Lung microvascular endothelial cell (primary cell): ENCODE results near the gene ID3. TPM values are rescaled to one million over a fixed set of nuclear protein-coding genes. Genes with fewer than 3 reads are reported as not detected.

Source experiments
- DNase-seq, 2 donors: peaks; one replicate each; pipeline versions ENCODE4 v3.0.0 to v3.0.0-alpha.2; 2010; ENCODE audit warnings: low read depth in 2 of 2
- total RNA-seq: library from RNA; depleted of rRNA; stranded (reverse); fragments of >200 nt; gene quantifications from 2 replicates; pipeline ENCODE4 v1.2.1, GENCODE V29; 2014

The ID3 gene
- total RNA-seq, 1 donor from 2014 or later, result 479 TPM

GRCh38 chr1:23566304-23566703 is 7.0 kb upstream of the ID3 start:
- DNase-seq, result peak in 1 of 2 donors; percentile 21

GRCh38 chr1:23565776-23566175 is 6.5 kb upstream of the ID3 start:
- DNase-seq, result no peak

GRCh38 chr1:23564529-23565122 is 5.3 kb upstream of the ID3 start:
- DNase-seq, result no peak

- no peak for DNase-seq
Measured at GRCh38 chr1:23563755-23564374, 4.6 kb upstream of the ID3 start.

- peak in 1 of 2 donors; percentile 21 for DNase-seq
Measured at GRCh38 chr1:23563003-23563402, 3.7 kb upstream of the ID3 start.

- DNase-seq, result peak; percentile 100
Measured at GRCh38 chr1:23562137-23562876, 3.0 kb upstream of the ID3 start.

- DNase-seq, result peak; percentile 23 to 50
Measured at GRCh38 chr1:23561813-23562100, 2.5 kb upstream of the ID3 start.

GRCh38 chr1:23561076-23561812 is 1.9 kb upstream of the ID3 start:
- DNase-seq, result peak in 1 of 2 donors; percentile 27

- DNase-seq, result peak; percentile 36 to 38
Measured at GRCh38 chr1:23559985-23560741, 862 bp upstream of the ID3 start.

GRCh38 chr1:23558872-23559135 is 497 bp downstream of the ID3 start:
- DNase-seq, result no peak

GRCh38 chr1:23558140-23558871 is 995 bp downstream of the ID3 start:
- peak; percentile 70 to 74 for DNase-seq

GRCh38 chr1:23557471-23558124 is 1.7 kb downstream of the ID3 start:
- DNase-seq, result peak in 1 of 2 donors; percentile 36

GRCh38 chr1:23556635-23557470 is 2.4 kb downstream of the ID3 start:
- DNase-seq, result peak; percentile 81 to 92

GRCh38 chr1:23555986-23556634 is 3.2 kb downstream of the ID3 start:
- DNase-seq, result peak; percentile 76 to 94

GRCh38 chr1:23555270-23555985 is 3.9 kb downstream of the ID3 start:
- peak; percentile 67 to 80 for DNase-seq

- DNase-seq, result peak; percentile 92 to 96
Measured at GRCh38 chr1:23554481-23555269, 4.6 kb downstream of the ID3 start.

GRCh38 chr1:23554127-23554480 is 5.2 kb downstream of the ID3 start:
- no peak for DNase-seq
